HK-2 (cell line): Measurements from ENCODE around the gene MICA.
A peak's percentile ranks its signal among the peaks of the same experiment; 100 is the strongest.

Source experiments
- DNase-seq: peaks from one replicate; pipeline ENCODE4 v3.0.0-alpha.2; 2018; ENCODE audit not compliant: unreplicated experiment

Gene MICA

DNA sequence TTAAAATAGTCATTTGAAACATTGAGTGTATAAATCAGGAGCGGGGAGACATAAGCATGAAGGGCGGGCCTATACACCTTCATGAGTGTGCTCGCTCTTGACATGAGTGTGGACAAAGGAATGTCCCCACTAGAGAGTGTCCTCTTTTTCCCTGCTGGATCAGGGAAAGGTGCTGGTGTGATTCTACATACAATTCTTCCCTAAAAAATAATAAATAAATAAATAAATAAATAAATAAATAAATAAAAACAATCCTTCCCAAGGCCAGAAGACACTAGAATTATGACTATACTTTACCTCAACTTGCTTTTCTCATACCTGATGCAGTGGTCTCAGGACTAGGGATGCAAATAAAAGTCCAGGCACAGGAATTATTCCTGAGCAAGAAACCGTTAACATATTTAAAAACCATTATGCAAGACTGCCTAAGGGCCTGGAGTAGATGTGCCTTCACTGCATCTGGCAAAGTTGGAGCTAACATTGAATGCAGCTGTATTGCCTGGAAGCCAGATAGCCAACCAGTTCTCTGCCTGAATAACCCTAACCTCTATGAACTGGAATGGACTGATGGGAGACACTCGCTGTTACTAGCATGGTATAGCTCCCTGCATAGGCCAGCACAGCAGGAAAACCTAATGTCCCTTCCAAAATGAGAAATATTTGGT lies 57.1 kb downstream of the MICA start:
- DNase-seq = no peak

DNA sequence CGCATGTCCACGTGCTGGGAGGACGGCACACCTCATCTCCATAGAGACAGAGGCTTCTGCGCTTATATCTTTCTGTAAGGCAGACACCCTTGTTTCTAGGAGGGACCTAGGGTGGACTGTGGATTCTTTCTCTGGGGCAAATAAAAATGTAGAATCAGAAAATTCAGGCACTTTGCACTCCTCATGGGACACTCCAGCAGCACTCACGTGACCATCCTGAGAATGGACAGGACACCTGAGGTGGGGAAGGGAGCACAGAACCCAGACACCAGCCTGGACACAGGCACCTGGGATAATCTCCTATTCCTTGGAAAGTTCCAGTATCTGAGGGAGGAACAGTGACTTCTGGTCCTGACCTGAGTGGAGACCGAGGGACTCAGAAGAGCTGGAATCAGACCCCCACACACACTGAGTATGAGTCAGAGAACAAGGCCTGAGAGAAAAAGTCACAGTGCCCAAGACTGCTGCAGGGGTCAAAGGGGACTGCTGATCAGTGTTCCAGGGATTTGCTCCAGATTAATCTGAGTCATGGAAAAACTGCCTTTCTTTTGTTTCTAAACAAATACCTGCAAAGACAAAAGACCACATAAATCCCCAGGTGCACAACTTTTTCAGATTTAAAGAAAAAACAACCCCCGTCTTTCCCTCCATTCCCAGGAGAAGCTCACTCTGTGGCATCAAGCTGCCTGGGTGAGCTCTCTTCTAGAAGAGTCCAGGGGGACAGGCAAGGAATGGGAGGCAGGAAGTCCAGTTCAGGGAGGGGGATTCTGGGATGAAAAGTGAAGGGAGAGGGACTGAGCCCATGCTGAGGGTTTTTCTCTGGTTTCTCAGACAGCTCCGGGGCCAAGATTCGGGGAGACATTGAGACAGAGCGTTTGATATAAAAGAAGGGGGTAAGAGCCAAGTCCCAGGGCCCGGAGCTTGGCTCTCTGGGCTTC lies 58.9 kb downstream of the MICA start:
- no peak for DNase-seq

DNA sequence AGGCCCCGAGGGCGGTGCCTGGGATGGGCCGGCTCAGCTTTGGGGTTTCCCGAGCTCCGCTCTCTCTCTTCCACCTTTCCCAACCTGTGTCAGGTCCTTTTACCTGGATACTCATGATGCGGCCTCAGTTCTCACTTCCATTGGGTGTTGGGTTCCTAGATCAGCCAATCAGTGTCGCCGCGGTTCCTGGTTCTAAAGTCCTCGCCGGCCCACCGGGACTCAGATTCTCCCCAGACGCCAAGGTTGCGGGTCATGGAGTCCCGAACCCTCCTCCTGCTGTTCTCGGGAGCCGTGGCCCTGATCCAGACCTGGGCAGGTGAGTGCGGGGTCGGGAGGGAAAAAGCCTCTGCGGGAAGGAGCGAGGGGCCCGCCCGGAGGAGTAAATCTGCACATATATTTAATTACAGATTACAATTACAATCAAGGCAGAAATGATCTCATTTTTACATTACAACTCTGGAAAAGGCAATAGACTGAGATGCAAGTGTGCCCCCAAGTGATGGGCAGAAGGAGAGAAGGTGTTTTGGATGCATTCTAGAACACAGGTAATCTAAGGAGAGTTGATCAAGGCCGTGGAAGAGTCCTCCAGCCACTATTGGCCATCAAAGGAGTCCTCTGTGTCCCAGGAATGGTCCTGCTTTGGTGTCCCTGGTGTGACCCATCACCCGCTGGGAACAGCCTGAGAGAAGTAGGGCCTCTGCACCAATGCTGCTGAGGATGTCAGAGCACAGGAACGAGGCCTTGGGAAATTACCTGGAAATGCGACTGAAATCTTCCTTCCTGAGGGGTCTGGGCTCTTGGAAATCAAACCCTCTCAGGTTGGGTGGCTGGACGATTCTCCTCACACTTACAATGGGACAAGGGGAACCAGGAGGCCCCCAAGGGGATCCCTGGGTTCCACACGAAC lies 59.8 kb downstream of the MICA start:
- DNase-seq = peak; percentile 71

DNA sequence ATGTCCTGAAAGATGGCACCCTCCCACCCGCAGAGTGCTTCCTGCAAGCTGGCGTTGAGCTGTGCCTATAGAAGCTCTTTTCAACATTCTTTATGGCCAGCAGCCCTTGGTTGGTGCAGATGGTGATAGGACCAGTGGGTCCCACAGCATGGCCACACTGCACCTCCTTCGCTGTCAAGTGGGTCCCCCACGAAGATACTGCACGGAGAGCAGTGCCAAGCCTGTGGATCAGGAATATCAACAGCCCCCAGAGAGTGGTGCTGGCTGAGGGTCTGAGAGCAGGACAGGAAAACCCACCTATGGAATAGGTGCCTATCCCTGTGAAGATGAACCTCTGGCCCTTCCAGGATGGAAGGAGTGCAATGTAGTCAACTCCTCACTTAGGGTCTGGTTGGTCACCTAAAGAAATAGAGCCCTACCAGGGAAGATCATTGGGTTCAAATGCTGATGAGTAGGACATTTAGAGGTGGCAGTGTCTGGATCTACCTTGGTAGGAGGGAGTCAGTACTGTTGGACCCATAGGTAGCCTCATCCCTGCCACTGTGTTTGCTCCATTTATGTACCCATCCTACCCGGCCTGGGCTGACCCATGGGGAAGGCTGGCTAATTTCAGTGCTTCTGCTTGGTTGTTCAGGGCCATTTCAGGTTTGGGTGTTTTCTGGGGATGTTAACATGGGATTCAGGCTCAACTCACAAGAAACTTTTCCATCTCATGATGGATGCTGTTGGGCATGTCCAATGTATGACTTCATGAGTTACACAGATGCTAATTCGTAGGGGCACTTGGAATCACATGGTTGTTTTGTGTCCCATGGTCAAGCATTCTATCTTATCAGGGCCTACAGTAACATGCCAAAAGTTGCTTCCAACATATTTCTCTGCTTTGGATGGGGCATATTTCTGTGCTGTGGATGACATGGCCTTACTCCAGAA lies 61.1 kb downstream of the MICA start:
- no peak for DNase-seq
